NB4 (cell line): ENCODE measurements around the gene BHLHA15.
A peak's percentile ranks its signal among the peaks of the same experiment; 100 is the strongest.

Experiments used
- CTCF ChIP-seq: IDR thresholded peaks from one replicate; pipeline ENCODE4 v1.5.1; 2012; ENCODE audit warnings: low read depth, low read length
- MAX ChIP-seq: IDR thresholded peaks from 2 replicates; pipeline ENCODE4 v1.6.1; 2011; ENCODE audit warnings: low read depth, low read length
- MYC ChIP-seq: IDR thresholded peaks from 2 replicates; pipeline ENCODE4 v1.6.1; 2011; ENCODE audit warnings: low read depth, low read length
- POLR2A ChIP-seq: IDR thresholded peaks from 2 replicates; pipeline ENCODE4 v1.6.1; 2011; ENCODE audit warnings: mild to moderate bottlenecking; ENCODE audit not compliant: insufficient read length; ENCODE audit errors: extremely low read depth

GRCh38 chr7:98251601-98252424 lies 40.6 kb downstream of the BHLHA15 start, which contains the start of gene TECPR1:
- no peak for TF ChIP-seq CTCF
- TF ChIP-seq POLR2A, result peak; percentile 77
- no peak; the same call in 1 of the 2 replicates for TF ChIP-seq MAX
- 0 out of 2 replicates have a peak, but pooled peaks have one; percentile 18 for TF ChIP-seq MYC
